Astrocyte (in vitro differentiated cells and primary cell): ENCODE measurements around the gene KAT2A.

Experiments
- EZH2 ChIP-seq: IDR thresholded peaks from 2 replicates; pipeline ENCODE4 v1.6.1; 2012; ENCODE audit warnings: mild to moderate bottlenecking, low read length, inconsistent platforms; ENCODE audit not compliant: insufficient read depth
- TF ChIP-seq, protein P1 (sequence below): IDR thresholded peaks from 2 replicates; pipeline ENCODE4 v1.5.1; 2011; ENCODE audit warnings: low read depth, mild to moderate bottlenecking, inconsistent platforms, low read length, moderate library complexity; ENCODE audit not compliant: insufficient read depth

DNA sequence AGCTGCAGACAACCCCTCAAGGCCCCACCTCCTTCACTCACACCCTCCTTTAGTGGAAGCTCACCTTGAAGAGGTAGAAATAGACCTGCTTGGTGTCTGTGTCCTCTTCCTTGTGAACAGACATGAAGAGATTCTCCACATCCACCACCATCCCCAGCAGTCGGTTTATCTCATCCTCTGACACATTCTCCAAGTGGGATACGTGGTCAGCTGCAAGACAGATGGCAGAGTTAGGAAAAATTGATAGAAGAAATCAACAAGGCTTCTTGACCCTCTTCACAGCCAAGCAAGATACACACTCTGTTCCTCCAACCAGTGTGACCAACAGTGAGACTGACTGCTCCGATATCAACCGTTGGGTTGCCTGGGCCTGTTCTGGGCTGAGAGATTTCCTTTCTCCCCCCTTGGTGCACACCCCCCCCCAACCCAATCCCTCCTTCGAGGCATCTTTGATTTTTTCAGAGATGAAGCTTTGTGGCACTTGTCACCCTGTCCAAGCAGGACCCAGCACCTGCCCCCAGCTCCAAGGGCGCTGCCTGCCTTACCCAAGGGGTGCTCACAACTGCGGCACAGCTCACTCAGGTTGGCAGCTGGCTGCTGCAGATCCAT is 902 bp downstream of the KAT2A start:
- TF ChIP-seq, protein P1, sequence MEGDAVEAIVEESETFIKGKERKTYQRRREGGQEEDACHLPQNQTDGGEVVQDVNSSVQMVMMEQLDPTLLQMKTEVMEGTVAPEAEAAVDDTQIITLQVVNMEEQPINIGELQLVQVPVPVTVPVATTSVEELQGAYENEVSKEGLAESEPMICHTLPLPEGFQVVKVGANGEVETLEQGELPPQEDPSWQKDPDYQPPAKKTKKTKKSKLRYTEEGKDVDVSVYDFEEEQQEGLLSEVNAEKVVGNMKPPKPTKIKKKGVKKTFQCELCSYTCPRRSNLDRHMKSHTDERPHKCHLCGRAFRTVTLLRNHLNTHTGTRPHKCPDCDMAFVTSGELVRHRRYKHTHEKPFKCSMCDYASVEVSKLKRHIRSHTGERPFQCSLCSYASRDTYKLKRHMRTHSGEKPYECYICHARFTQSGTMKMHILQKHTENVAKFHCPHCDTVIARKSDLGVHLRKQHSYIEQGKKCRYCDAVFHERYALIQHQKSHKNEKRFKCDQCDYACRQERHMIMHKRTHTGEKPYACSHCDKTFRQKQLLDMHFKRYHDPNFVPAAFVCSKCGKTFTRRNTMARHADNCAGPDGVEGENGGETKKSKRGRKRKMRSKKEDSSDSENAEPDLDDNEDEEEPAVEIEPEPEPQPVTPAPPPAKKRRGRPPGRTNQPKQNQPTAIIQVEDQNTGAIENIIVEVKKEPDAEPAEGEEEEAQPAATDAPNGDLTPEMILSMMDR = no peak
- TF ChIP-seq EZH2 = no peak
